Lower leg skin (tissue), 4 donors: ENCODE measurements around the gene TAPBP. TPM values are rescaled to one million over a fixed set of nuclear protein-coding genes. Genes with fewer than 3 reads are reported as not detected.

Experiments
- DNase-seq, 2 donors: peaks; one replicate each; pipeline ENCODE4 v3.0.0-alpha.2; 2019; ENCODE audit warnings: low spot score in 2 of 2
- H3K4me3 ChIP-seq: fragments of 200-600 bp; sonication (generic); 2 replicates; pipeline ENCODE4 v1.5.1; 2017; ENCODE audit warnings: mild to moderate bottlenecking, low read depth; ENCODE audit not compliant: poor library complexity, severe bottlenecking
- POLR2A ChIP-seq, 2 donors: fragments of 450-650 bp; IDR thresholded peaks; one replicate each; pipeline ENCODE4 v1.6.1; 2016 to 2017; ENCODE audit warnings: antibody characterized with exemption in 2 of 2, mild to moderate bottlenecking in 1 of 2, moderate library complexity in 1 of 2
- WGBS, 2 donors: methylation state at CpG; one replicate each; pipeline ENCODE4 v1.1.5; 2018; 5-methylcytosine and 5-hydroxymethylcytosine counted together
- intact Hi-C: fragments of 100-400 bp; cut with DNase I; formaldehyde crosslinking; loops from one replicate; pipeline ENCODE4 v1.15.0; 2023; ENCODE audit warnings: low total_unique reads
- total RNA-seq, 4 donors: library from RNA; depleted of rRNA; stranded (reverse); fragments of >200 nt; gene quantifications; one replicate each; pipeline ENCODE4 v1.1.0, GENCODE V29; 2016
- TF ChIP-seq, protein P1 (sequence below), 3 donors: fragments of 450-650 bp; IDR thresholded peaks; one replicate each; pipeline ENCODE4 v1.5.1; 2016; ENCODE audit warnings: antibody characterized with exemption in 3 of 3, mild to moderate bottlenecking in 3 of 3, moderate library complexity in 2 of 3

The TAPBP gene
- total RNA-seq, 4 donors from 2014 or later: 80.3 to 122 (median 92.0) TPM

GRCh38 chr6:33333666-33334065, 19.8 kb upstream of the TAPBP start:
- no peak for DNase-seq
- H3K4me3 ChIP-seq: no peak overlapping the region
- no peak for TF ChIP-seq POLR2A (IDR thresholded peaks at IDR 0.05)
- TF ChIP-seq, protein P1, sequence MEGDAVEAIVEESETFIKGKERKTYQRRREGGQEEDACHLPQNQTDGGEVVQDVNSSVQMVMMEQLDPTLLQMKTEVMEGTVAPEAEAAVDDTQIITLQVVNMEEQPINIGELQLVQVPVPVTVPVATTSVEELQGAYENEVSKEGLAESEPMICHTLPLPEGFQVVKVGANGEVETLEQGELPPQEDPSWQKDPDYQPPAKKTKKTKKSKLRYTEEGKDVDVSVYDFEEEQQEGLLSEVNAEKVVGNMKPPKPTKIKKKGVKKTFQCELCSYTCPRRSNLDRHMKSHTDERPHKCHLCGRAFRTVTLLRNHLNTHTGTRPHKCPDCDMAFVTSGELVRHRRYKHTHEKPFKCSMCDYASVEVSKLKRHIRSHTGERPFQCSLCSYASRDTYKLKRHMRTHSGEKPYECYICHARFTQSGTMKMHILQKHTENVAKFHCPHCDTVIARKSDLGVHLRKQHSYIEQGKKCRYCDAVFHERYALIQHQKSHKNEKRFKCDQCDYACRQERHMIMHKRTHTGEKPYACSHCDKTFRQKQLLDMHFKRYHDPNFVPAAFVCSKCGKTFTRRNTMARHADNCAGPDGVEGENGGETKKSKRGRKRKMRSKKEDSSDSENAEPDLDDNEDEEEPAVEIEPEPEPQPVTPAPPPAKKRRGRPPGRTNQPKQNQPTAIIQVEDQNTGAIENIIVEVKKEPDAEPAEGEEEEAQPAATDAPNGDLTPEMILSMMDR (IDR thresholded peaks at IDR 0.05): no peak
- intact Hi-C loops: no loop called here
- 92 to 94% methylated on average over 4 of the region's 4 CpGs for WGBS, 2 donors

- 85 to 89% methylated on average over 10 of the region's 10 CpGs for WGBS, 2 donors
- no peak for DNase-seq
- no peak for TF ChIP-seq POLR2A (IDR thresholded peaks at IDR 0.05)
- TF ChIP-seq, protein P1 (IDR thresholded peaks at IDR 0.05): no peak
- intact Hi-C loops: no loop called here
- no peak overlapping the region for H3K4me3 ChIP-seq
These were observed 16.9 kb upstream of the TAPBP start for GRCh38 chr6:33330736-33331135.

- TF ChIP-seq POLR2A (IDR thresholded peaks at IDR 0.05): no peak
- TF ChIP-seq, protein P1 (IDR thresholded peaks at IDR 0.05): no peak
- 36 to 56% methylated on average over 5 of the region's 5 CpGs for WGBS, 2 donors
- no peak for DNase-seq
- H3K4me3 ChIP-seq: no peak overlapping the region
- intact Hi-C loops: no loop called here
These were observed 15.2 kb upstream of the TAPBP start for GRCh38 chr6:33329058-33329457.

GRCh38 chr6:33324125-33324524, 10.2 kb upstream of the TAPBP start:
- DNase-seq: no peak
- intact Hi-C loops: no loop called here
- H3K4me3 ChIP-seq: no peak overlapping the region
- WGBS, 2 donors: 18 to 33% methylated on average over 7 of the region's 7 CpGs
- TF ChIP-seq, protein P1 (IDR thresholded peaks at IDR 0.05): no peak
- TF ChIP-seq POLR2A (IDR thresholded peaks at IDR 0.05): no peak

- intact Hi-C loops: no loop called here
- H3K4me3 ChIP-seq: peak overlapping the region; percentile 26
- TF ChIP-seq, protein P1 (IDR thresholded peaks at IDR 0.05): no peak
- no peak for TF ChIP-seq POLR2A (IDR thresholded peaks at IDR 0.05)
- WGBS, 2 donors: 1 to 2% methylated on average over 12 of the region's 12 CpGs
- DNase-seq: no peak
These were observed 9.7 kb upstream of the TAPBP start for GRCh38 chr6:33323623-33323948.

DNA sequence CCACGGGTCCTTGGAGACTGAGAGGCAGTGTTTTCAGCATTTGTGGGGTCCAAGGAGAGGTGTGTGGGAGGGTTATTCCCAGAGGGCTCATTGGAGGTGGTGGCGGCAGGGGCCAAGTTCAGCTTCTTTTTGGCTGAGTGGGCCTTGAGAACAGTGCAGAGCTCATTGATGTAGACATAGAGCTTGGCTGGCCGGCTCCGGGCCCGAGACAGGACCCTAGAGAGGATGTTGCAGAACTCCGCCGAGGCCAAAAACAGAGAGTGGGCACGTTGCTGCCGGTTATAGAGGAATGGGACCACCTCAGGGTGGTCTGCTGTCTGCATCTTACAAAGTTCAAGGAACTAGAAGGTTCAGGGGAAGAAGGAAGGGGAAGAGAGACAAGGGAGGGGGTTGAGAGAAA, 7.3 kb upstream of the TAPBP start:
- no peak overlapping the region for H3K4me3 ChIP-seq
- no peak for DNase-seq
- WGBS, 2 donors: 69 to 80% methylated on average over 9 of the region's 9 CpGs

More for the DNA sequence above, 7.3 kb upstream of the TAPBP start:
- intact Hi-C loops: no loop called here
- TF ChIP-seq POLR2A (IDR thresholded peaks at IDR 0.05): no peak
- TF ChIP-seq, protein P1 (IDR thresholded peaks at IDR 0.05): no peak
